SK-N-MC (cell line): ENCODE results near the gene BID.

ENCODE experiments used
- DNase-seq: peaks from one replicate; pipeline ENCODE4 v3.0.0-alpha.2; 2011; ENCODE audit warnings: low read depth, low spot score
- H3K27ac ChIP-seq: fragments of 200-600 bp; sonication (generic); 2 replicates; pipeline ENCODE4 v1.5.1; 2016; ENCODE audit warnings: mixed run types
- H3K36me3 ChIP-seq: fragments of 200-600 bp; sonication (generic); 2 replicates; pipeline ENCODE4 v1.6.1; 2017; ENCODE audit warnings: antibody characterized with exemption, low read length, mixed read lengths; ENCODE audit not compliant: insufficient read depth
- H3K4me3 ChIP-seq: fragments of 200-600 bp; sonication (generic); 2 replicates; pipeline ENCODE4 v1.5.1; 2016
- H3K9ac ChIP-seq: fragments of 200-600 bp; sonication (generic); 2 replicates; pipeline ENCODE4 v1.8.0; 2017; ENCODE audit warnings: mixed run types, mixed read lengths; ENCODE audit not compliant: insufficient read length
- H3K9me3 ChIP-seq: fragments of 200-600 bp; sonication (generic); 2 replicates; pipeline ENCODE4 v1.6.1; 2017; ENCODE audit warnings: low read depth, mild to moderate bottlenecking, antibody characterized with exemption, low read length, moderate library complexity, mixed read lengths
- EZH2 ChIP-seq: fragments of 200-600 bp; sonication (generic); IDR thresholded peaks from one replicate; pipeline ENCODE4 v1.6.1; 2017; ENCODE audit warnings: antibody characterized with exemption
- FOXP2 ChIP-seq: optimal IDR thresholded peaks from 2 replicates; pipeline ENCODE3; 2011; ENCODE audit warnings: mild to moderate bottlenecking, moderate library complexity; ENCODE audit not compliant: insufficient read depth; ENCODE audit errors: extremely low read length, control extremely low read depth
- POLR2AphosphoS5 ChIP-seq: IDR thresholded peaks from 2 replicates; pipeline ENCODE4 v1.6.1; 2012; ENCODE audit warnings: mild to moderate bottlenecking, low read depth, low read length, borderline replicate concordance

BID gene

GRCh38 chr22:17817079-17817478, 42.8 kb upstream of the BID start:
- Histone ChIP-seq H3K36me3 (peaks cover 4% of the 10 kb centered on the region; the same call in 1 of the 2 replicates), H3K9me3 (no peaks in the 10 kb centered on the region), H3K4me3 (no peak overlapping the region), H3K9ac (no peak overlapping the region), H3K27ac (no peak overlapping the region)
- no peak for DNase-seq
- TF ChIP-seq POLR2AphosphoS5 (no peak), FOXP2 (no peak), EZH2 (no peak)

DNA sequence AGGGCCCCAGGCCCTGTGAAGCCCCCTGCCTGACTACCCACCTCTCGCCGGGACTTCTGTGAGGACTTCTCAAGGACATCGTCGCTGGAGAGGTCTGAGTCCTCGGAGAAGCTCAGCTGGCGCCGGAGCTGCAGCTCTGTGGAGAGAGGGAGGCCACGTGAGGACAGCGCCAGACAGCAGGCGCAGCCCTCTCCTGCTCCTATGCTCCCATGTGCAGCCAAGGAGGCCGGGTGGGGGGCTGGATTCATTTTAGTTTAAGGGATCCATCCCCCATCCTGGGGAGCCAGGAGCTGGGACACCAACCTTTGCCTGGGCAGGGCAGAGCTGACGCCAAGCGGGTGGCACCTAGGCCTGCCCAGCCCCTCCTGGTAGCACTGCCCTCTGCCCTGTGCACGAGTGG, 42.4 kb upstream of the BID start:
- no peak overlapping the region for H3K4me3 ChIP-seq
- H3K36me3 ChIP-seq, result peaks cover 4% of the 10 kb centered on the region; the same call in 1 of the 2 replicates
- H3K27ac ChIP-seq, result no peak overlapping the region
- no peaks in the 10 kb centered on the region for H3K9me3 ChIP-seq
- TF ChIP-seq POLR2AphosphoS5, result no peak
- DNase-seq, result no peak
- H3K9ac ChIP-seq, result no peak overlapping the region

DNA sequence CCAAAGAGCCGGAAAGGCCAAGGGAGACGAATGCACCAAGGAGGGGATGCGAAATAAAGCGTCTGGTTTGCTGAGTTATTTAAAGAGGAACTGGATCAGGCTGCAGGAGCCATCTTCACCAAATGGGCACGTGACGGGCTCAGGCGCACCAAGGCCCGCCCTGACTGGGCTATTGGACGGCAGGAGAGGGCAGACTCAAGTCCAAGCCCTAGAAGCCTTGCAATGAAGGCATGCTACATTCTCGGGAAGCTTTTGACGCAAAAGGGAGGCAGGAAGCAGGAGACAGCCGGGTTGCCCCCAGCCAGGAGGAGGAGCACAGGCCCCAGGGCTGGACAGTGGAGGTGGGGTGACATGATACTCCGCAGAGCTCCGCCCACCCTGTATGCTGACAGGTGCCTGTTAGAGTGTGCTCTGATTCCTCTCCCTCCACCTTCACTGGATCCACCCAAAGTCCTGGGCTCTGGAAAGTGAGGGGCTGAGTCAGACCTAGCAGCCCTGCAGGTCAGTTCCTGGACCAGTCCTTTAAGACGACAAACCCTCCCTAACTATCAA, 41.5 kb upstream of the BID start:
- no peaks in the 10 kb centered on the region for H3K9me3 ChIP-seq
- no peak overlapping the region for H3K9ac ChIP-seq
- no peak for DNase-seq
- H3K4me3 ChIP-seq, result no peak overlapping the region
- TF ChIP-seq POLR2AphosphoS5 (no peak), EZH2 (no peak), FOXP2 (no peak)
- no peak overlapping the region for H3K27ac ChIP-seq
- H3K36me3 ChIP-seq, result peaks cover 4% of the 10 kb centered on the region; the same call in 1 of the 2 replicates

DNA sequence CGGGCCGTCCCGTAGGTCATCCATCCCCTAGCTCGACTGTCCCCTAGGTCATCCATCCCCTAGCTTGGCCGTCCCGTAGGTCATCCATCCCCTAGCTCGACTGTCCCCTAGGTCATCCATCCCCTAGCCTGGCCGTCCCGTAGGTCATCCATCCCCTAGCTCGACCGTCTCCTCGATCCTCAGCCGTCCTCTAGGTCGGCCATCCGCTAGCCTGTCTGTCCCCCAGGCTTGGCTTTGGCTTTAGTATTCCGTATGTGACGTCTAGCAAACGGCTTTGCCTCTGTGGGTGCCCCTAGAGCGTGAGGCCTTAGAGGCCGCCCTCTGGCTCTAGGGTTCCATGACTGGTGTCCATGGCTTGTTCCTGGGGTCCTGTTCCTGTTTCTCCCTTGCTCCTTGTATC, 40.6 kb upstream of the BID start:
- Histone ChIP-seq H3K9ac (no peak overlapping the region), H3K9me3 (no peaks in the 10 kb centered on the region), H3K36me3 (peaks cover 7% of the 10 kb centered on the region; the same call in 1 of the 2 replicates), H3K4me3 (no peak overlapping the region), H3K27ac (no peak overlapping the region)
- no peak for DNase-seq
- TF ChIP-seq EZH2, result no peak

- no peak for DNase-seq
- Histone ChIP-seq H3K9me3 (no peaks in the 10 kb centered on the region), H3K9ac (no peak overlapping the region), H3K4me3 (no peak overlapping the region), H3K36me3 (peaks cover 7% of the 10 kb centered on the region; the same call in 1 of the 2 replicates), H3K27ac (no peak overlapping the region)
- TF ChIP-seq EZH2, result no peak
- TF ChIP-seq FOXP2, result no peak
- no peak for TF ChIP-seq POLR2AphosphoS5
Measured at GRCh38 chr22:17814084-17814483, 39.8 kb upstream of the BID start.

- H3K4me3 ChIP-seq, result no peak overlapping the region
- DNase-seq, result no peak
- H3K9ac ChIP-seq, result no peak overlapping the region
- H3K36me3 ChIP-seq, result peaks cover 19% of the 10 kb centered on the region
- TF ChIP-seq FOXP2 (no peak), POLR2AphosphoS5 (no peak), EZH2 (no peak)
- H3K9me3 ChIP-seq, result no peaks in the 10 kb centered on the region
- no peak overlapping the region for H3K27ac ChIP-seq
Measured at GRCh38 chr22:17811119-17811518, 36.9 kb upstream of the BID start.

- Histone ChIP-seq H3K27ac (no peak overlapping the region), H3K36me3 (peaks cover 21% of the 10 kb centered on the region), H3K9me3 (no peaks in the 10 kb centered on the region), H3K4me3 (no peak overlapping the region), H3K9ac (no peak overlapping the region)
- TF ChIP-seq FOXP2 (no peak), EZH2 (no peak), POLR2AphosphoS5 (no peak)
- no peak for DNase-seq
Measured at GRCh38 chr22:17810570-17811116, 36.4 kb upstream of the BID start.

GRCh38 chr22:17808693-17809403, 34.6 kb upstream of the BID start:
- H3K9ac ChIP-seq, result no peak overlapping the region
- peaks cover 21% of the 10 kb centered on the region for H3K36me3 ChIP-seq
- no peak for TF ChIP-seq FOXP2
- TF ChIP-seq EZH2, result no peak
- no peak for TF ChIP-seq POLR2AphosphoS5
- no peak for DNase-seq
- no peak overlapping the region for H3K27ac ChIP-seq
- no peak overlapping the region for H3K4me3 ChIP-seq
- H3K9me3 ChIP-seq, result no peaks in the 10 kb centered on the region
